HG03558 (cell line): ENCODE data around the gene ANKRD60.

Experiments used
- ATAC-seq: cut with Tn5 transposase; IDR thresholded peaks from one replicate; pipeline ENCODE4 v1.9.1; 2021; ENCODE audit warnings: moderate number of reproducible peaks; ENCODE audit not compliant: unreplicated experiment; ENCODE audit errors: extremely low read depth

The ANKRD60 gene

GRCh38 chr20:58198384-58198783 is 30.1 kb downstream of the ANKRD60 start:
- no peak for ATAC-seq

- ATAC-seq: no peak
Observed at GRCh38 chr20:58197185-58197469, 31.3 kb downstream of the ANKRD60 start.

- ATAC-seq: no peak
Observed at GRCh38 chr20:58196402-58197184, 31.9 kb downstream of the ANKRD60 start.

GRCh38 chr20:58195047-58195446 is 33.4 kb downstream of the ANKRD60 start:
- ATAC-seq: no peak

- ATAC-seq: no peak
Observed at GRCh38 chr20:58194175-58194791, 34.2 kb downstream of the ANKRD60 start.

- ATAC-seq: no peak
Observed at GRCh38 chr20:58192567-58192966, 35.9 kb downstream of the ANKRD60 start.

- ATAC-seq: no peak
Observed at GRCh38 chr20:58192065-58192464, 36.4 kb downstream of the ANKRD60 start.

- ATAC-seq: no peak
Observed at GRCh38 chr20:58188527-58188926, 39.9 kb downstream of the ANKRD60 start.

GRCh38 chr20:58184984-58185383 is 43.5 kb downstream of the ANKRD60 start:
- ATAC-seq: no peak

GRCh38 chr20:58184063-58184462 is 44.4 kb downstream of the ANKRD60 start:
- no peak for ATAC-seq

GRCh38 chr20:58182521-58183140 is 45.8 kb downstream of the ANKRD60 start:
- ATAC-seq: no peak

GRCh38 chr20:58179432-58180099 is 48.9 kb downstream of the ANKRD60 start:
- ATAC-seq: no peak

- no peak for ATAC-seq
Observed at GRCh38 chr20:58179083-58179431, 49.4 kb downstream of the ANKRD60 start.

GRCh38 chr20:58177799-58178198 is 50.7 kb downstream of the ANKRD60 start:
- ATAC-seq: no peak

GRCh38 chr20:58175836-58176235 is 52.6 kb downstream of the ANKRD60 start:
- ATAC-seq: no peak

GRCh38 chr20:58175425-58175824 is 53.0 kb downstream of the ANKRD60 start:
- no peak for ATAC-seq

- ATAC-seq: no peak
Observed at GRCh38 chr20:58174708-58175280, 53.7 kb downstream of the ANKRD60 start.

GRCh38 chr20:58173930-58174707 is 54.3 kb downstream of the ANKRD60 start:
- ATAC-seq: no peak

GRCh38 chr20:58173091-58173490 is 55.4 kb downstream of the ANKRD60 start:
- no peak for ATAC-seq

GRCh38 chr20:58171796-58172425 is 56.5 kb downstream of the ANKRD60 start:
- ATAC-seq: no peak
